ENCODE measurements around the gene CCDC57. TPM values are rescaled to one million over a fixed set of nuclear protein-coding genes. Genes with fewer than 3 reads are reported as not detected.

CCDC57 gene
- total and polyA plus RNA-seq, 2 of the 4 experiments (the other 2 are of a cell fraction), result 7.3 to 31.3 TPM

DNA sequence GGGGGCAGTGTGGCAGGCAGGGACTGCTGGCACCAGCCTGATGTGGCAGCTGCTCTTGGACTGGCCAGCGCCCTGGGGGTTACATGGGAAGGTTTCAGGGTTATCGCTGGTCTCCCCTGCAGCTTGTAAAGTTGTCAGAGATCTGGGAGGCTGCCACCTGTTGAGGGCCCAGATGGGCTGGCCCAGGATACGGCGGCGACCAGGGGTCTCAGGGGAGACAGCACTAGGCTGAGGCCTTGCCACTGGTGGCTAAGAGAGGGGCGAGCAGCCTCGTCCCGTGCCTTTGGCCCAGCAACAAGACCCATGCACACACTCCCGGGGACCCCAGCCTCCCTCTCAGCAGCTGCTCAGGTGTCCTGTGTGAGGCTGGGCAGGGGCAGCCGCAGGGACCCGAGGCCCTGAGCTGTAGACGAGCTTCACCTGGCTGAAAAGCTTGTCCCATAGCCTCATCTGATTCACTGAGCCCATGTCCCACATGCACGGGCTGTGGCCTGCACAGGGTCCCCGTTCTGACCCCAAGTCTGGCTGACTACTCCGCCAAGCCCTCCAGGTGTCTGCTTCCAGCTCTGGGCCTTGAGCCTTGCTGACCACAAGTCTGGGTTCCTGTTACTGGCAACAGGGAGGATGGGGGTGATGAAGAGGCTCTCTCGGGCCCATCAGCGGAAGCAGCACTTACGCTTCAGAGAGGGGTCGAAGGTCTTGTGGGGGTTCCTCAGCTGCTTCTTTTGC is 153.2 kb downstream of the CCDC57 start:
- no peak overlapping the region for H3K14ac ChIP-seq (replicated peaks; ENCODE audit: low read depth, low read length)
- H3K27me3 ChIP-seq (ENCODE audit: control insufficient read depth, insufficient read depth, low read length), result no peaks in the 10 kb centered on the region
- no peak overlapping the region for H3K4me3 ChIP-seq (ENCODE audit: insufficient read depth, low read depth, low read length)
- no peak overlapping the region for H2BK15ac ChIP-seq (ENCODE audit: low read depth, low read length)
- no peak overlapping the region for H2BK20ac ChIP-seq (ENCODE audit: low read depth, low read length)
- H3K4ac ChIP-seq (ENCODE audit: low read depth, low read length), result no peak overlapping the region
- TF ChIP-seq RAD21 (IDR thresholded peaks at IDR 0.05; ENCODE audit: low read length), result no peak
- POLR2A ChIA-PET (ENCODE audit: unreplicated experiment), result interaction anchor here (1.3 kb wide), 1 partner anchor 8 kb away, joined by 3 read pairs; no protein-coding TSS in a partner anchor
- no peak overlapping the region for H2AK9ac ChIP-seq (replicated peaks; ENCODE audit: low read depth, low read length, poor library complexity)
- no peak overlapping the region for H4K5ac ChIP-seq (ENCODE audit: low read depth, low read length)
- no peak overlapping the region for H2BK120ac ChIP-seq (ENCODE audit: low read depth, low read length)
- no peak overlapping the region for H4K91ac ChIP-seq (ENCODE audit: insufficient read depth, low read depth, low read length)
- peaks cover 81% of the 10 kb centered on the region for H3K36me3 ChIP-seq (ENCODE audit: control insufficient read depth, insufficient read depth, low read length)
- H2AK5ac ChIP-seq (ENCODE audit: low read depth, low read length), result no peak overlapping the region
- no peak overlapping the region for H3K23ac ChIP-seq (ENCODE audit: low read depth, low read length)
- WGBS, 2 experiments (ENCODE audit: extremely low coverage in 2 of 2, insufficient read length in 1 of 2), result 88% methylated on average over 15 of the region's 19 CpGs; no CpG with 5 or more reads in 1 of the 2 experiments
- no peaks in the 10 kb centered on the region for H3K9me3 ChIP-seq (ENCODE audit: control insufficient read depth, insufficient read depth, low read length)
- H2AFZ ChIP-seq (replicated peaks; ENCODE audit: low read length, poor library complexity), result no peak overlapping the region
- dilution Hi-C loops (cut with HindIII; ENCODE audit: low sequenced_read_pairs, unreplicated experiment), result no loop called here
- intact Hi-C loops (cut with micrococcal nuclease), result no loop called here
- ATAC-seq (ENCODE audit: low read depth) (no peak), DNase-seq (no peak)
- H3K56ac ChIP-seq (ENCODE audit: extremely low read depth, insufficient read depth, low read length), result no peak overlapping the region
- H3K18ac ChIP-seq (ENCODE audit: low read depth, low read length), result no peak overlapping the region
- H3K4me2 ChIP-seq (ENCODE audit: low read depth, low read length), result no peak overlapping the region
- no peaks in the 10 kb centered on the region; the same call in 1 of the 2 replicates for H3K4me1 ChIP-seq (ENCODE audit: control insufficient read depth, insufficient read depth, low read length)
- no peak overlapping the region for H4K8ac ChIP-seq (ENCODE audit: low read depth in 2 of 2, low read length in 2 of 2)
- H3K79me1 ChIP-seq (ENCODE audit: low read depth in 1 of 2, low read length in 2 of 2), result peaks cover 11 to 24% of the 10 kb centered on the region in 2 experiments; a peak in 3 of 4 replicates
- no peaks in the 10 kb centered on the region; the same call in none of the 2 replicates for H4K20me1 ChIP-seq (ENCODE audit: insufficient read depth, low read length)
- no peak overlapping the region for H3K9ac ChIP-seq (ENCODE audit: low read depth, low read length)
- no peaks in the 10 kb centered on the region for H3K9me1 ChIP-seq (ENCODE audit: insufficient read depth, low read length)
- CTCF ChIA-PET, result no interaction called here
- in situ Hi-C loops (cut with MboI; ENCODE audit: low sequenced_read_pairs), result no loop called here
- no TSS peak for BruUV-seq (replicated peaks)
- H2BK5ac ChIP-seq (ENCODE audit: low read depth, low read length, poor library complexity, severe bottlenecking), result no peak overlapping the region
- H3K27ac ChIP-seq (ENCODE audit: insufficient read depth, low read length), result no peak overlapping the region

Measured in IMR-90 (cell line).